OCI-M2 (cell line): Measurements from ENCODE around the gene BCL2L1.
"Not testable (repeated sequence)": the region's sequence is repeated elsewhere in the genome, so short reads cannot be mapped to it uniquely, and the experiment has no call there.

Experiments used
- DNase-seq: peaks from one replicate; lab custom pipeline; 2025; ENCODE audit not compliant: unreplicated experiment; lab: John Stamatoyannopoulos, UW

The BCL2L1 gene

DNA sequence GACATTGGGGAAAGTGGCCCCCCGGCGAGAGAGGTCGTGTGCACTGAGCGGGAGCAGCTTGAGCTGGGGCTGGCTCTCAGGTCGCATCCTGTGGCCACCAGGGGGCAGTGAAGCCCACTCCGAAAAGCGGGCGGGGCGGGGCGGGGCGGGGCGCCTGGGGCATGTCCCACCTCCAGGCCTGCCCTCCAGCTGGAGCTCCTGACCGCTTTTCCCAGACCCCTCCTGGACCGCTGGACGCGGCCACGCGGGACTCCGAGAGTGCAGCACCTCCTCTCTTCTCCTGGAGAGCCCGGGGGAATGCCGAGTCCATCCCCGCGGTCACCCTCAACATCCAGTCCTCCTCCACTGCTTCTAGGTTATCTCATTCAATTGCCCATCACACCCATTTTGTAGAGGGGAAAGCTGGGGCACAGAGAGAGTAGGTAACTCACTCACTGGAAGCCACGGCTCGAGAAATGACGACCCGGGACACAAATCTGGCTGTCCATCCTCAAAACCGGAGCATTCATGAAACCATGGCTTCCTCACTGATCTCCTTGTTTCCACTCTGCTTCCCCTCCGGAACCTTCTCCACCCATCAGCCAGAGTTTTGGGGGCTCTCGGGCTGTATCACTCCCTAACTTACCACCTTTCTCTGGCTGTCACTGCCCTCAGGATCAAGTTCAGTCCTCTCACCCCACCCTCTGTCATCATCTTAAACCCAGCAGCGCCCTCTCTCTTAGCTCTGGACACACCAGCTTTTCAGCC is 60.9 kb downstream of the BCL2L1 start:
- no peak for DNase-seq

DNA sequence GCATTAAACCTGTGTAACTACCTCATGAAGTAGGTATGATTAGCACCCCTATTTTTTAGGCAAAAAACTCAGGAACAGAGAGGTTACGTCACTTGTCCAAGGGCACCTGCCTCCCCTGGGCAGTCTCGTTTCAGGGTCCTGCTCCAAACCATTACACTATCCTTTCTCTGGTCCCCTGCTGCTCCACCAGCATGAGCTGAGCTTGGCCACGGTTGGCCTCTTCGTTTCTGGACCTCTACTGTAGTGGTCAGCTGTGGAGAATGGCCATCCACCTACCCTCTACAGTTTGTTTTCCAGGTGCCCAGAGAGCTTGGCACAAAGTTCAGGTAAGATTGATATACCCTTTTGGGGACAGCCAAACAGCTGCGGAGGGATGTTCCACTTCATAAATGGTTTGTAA is 68.1 kb downstream of the BCL2L1 start:
- no peak for DNase-seq

DNA sequence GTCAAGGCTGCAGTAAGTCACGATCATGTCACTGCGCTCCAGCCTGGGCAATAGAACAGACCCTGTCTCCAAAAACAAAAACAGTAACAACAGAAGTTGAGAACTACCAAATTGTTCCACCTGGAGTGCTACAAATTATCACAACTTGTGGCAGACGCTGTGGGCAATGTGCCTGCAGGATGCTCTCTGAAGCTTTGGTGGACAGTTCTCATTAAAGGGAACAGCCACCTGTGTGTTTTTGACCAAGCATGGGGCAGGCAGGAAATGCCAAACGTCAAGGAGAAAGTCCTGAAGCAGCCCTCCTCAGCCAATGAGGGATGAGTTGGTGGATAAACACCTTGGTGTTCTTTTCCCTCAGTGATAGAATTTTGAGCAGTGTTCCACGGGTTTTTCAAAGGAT is 69.1 kb downstream of the BCL2L1 start:
- DNase-seq = no peak

DNA sequence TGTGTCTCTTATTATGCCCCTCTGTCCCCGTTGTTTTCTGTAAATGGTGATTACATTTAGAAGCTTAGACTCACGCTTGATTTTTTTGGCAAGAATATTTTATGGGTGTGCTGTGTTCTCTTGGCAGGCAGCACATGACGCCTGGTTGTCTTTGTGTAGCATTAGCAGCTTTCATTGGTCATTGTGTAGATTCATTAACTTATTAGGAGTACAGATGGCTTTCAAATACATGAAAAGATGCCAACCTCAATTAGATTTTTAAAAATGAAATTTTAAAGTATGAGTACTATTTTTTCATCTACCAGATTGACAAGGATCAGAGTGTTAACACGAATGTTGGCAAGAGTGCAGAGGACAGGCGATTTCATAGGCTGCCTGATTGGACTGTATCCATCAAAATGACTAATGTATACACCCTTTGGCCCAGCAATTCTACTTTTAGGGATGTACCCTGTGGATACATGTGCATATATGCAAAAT is 69.7 kb downstream of the BCL2L1 start:
- DNase-seq = no peak

DNA sequence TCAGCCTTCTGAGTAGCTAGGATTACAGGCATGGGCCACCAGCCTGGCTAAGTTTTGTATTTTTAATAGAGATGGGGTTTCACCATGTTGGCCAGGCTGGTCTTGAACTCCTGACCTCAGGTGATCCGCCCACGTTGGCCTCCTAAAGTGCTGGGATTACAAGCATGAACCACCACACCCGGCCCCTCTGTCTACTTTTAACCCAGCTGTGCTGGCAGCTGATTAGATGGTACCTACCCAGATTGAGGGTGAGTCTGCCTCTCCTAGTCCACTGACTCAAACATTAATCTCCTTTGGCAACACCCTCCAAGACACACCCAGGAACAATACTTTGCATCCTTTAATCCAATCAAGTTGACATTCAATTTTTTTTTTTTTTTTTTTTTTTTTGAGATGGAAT is 74.6 kb downstream of the BCL2L1 start:
- DNase-seq = not testable (repeated sequence)

DNA sequence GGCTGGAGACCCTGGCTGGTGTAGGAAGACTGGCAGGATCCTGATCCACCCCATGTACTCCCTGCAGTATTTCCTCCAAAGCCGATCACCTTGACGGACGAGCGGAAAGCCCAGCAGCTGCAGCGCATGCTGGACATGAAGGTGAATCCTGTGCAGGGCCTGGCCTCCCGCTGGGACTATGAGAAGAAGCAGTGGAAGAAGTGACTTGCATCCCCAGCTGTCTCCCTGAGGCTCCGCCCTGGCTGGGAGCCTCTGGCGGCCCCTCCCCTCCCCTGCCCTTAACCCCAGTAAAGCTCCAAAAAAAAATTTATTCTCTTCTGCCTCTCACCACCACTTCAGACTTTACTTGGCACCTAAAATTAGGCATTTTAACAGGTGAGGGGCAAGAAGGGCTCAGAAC is 78.0 kb downstream of the BCL2L1 start:
- no peak for DNase-seq

DNA sequence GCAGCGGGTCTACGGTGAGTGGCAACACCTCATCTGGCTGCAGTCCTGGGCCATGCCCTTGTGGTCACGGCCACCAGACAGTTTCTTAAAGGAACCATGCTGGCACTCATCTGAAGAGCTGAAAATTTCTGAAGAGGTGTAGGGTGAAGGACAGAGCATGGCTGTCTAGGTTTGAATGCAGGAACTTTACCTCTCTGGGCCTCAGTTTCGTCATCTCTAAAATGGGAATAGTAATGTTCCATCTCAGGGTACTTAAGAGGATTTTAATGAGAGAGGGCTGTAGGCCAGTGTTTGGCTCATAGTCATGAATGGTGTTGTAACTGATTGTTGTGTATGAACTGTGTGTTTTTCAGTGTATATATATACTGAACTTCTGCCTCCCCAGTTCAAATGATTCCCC is 79.1 kb downstream of the BCL2L1 start:
- no peak for DNase-seq

DNA sequence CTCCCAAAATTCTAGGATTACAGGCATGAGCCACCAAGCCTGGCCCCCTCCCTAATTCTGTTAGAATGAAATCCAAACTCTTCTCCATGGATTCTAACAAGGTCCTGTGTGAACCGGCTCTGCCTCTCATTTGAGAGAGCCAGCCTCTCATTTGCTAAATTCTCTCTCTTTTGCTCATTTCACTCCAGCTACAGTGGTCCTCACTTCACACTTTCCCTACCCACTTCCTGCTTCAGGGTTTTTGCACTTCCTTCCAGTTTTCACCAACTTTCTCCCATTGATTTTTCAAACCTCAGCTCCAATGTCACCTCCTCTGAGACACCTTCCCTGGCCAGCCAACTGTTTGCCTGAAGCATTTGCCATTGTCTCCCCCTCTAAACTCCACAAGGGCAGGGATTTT is 79.8 kb downstream of the BCL2L1 start:
- no peak for DNase-seq

DNA sequence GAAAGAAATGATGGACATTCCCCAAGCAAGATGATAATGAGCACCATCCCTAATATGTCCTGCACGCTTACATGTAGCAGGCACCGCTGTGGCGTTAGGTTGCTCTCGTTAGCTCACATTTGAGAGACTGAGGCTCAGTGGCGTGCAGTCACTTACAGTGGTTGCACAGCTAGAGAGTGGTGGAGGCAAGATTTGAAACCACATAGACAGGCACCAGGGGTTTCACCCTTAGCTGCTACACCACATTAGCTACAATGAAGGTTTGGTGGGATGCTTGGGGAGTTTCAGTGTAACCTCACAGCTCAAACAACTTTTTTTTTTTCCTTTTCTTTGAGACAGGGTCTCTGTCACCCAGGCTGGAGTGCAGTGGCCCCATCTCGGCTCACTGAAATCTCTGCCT is 81.3 kb downstream of the BCL2L1 start:
- DNase-seq = no peak

DNA sequence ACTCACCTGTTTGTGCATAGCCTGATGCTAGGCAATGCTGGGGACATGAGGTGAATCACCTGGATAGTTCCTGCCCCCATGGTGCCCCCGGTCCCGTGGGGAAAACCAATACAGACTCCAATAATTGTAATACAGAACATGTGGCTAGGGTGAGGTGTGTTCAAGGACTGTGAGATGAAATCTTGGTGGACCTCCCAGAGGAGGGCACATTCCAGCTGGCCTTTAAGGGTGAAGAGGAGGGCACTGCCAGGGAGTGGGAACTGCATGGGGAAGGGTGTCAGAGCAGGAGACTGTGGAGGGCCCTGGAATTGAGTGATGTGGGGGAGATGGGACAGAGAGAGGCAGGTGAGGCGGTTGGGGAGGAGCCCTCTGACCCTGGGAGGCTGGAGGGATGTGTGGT is 82.4 kb downstream of the BCL2L1 start:
- no peak for DNase-seq

DNA sequence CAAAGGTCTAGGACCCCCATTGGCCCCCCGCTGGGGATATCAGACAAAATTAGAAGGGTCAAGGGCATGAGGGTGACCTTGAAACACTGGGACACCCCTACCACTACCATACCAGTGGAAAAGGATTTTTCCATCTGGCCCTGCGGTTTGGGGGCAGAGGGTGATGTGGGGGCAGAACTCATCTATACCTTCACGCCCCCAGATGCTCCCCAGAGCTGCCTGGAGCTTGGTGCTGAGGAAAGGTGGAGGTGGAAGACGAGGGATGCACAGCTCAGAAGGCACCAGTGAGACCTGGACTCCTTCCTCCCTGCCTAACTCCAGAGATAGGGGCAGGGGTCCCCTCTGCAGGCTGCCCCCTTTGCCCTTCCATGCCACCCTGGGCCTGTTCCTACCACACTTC is 83.9 kb downstream of the BCL2L1 start:
- no peak for DNase-seq

DNA sequence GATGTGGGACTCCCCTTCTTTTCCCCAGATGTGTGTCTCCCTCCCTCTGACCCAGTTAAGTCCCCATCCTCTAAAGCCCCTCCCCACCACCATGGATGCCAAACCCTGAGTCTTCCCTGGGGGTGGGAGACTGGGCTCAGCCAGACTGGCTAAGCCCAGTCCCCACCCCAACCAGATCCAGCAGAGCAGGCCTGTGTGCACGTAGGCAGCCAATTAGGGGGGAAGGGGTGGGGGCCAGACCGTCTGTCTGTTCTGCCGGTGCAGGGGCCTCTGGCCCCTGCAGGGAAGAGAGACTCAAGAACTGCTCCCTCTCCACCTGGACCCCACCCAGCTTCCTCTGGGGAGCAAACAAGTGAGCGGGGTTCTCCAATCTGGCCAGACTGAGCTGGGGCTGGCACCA is 84.4 kb downstream of the BCL2L1 start:
- no peak for DNase-seq

DNA sequence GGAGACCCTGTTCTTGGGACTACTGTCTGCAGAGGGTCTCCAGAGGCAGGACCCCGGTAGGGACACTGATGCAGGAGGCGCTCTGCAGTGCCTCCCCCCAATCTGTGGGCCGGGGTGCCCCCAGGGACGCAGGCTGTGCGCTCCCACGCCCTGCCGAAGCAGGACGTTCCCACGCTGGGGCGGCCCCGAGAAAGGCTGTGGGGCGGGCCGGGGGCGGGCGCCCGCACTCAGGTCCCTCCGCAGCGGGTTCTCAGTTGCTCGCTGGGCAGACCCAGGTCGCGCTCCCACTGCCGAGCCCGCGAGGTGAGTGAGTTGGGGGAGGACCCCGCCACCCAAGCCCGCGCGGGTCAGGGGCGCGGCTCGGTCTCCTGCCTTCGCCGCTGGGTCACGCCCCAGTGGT is 85.0 kb downstream of the BCL2L1 start, which contains the start of gene COX4I2:
Gene COX4I2 (plus strand): TSS at position 253 of the 400 bp plus-strand sequence. CDS start 1,106 bp downstream, outside the sequence.
- DNase-seq = no peak

DNA sequence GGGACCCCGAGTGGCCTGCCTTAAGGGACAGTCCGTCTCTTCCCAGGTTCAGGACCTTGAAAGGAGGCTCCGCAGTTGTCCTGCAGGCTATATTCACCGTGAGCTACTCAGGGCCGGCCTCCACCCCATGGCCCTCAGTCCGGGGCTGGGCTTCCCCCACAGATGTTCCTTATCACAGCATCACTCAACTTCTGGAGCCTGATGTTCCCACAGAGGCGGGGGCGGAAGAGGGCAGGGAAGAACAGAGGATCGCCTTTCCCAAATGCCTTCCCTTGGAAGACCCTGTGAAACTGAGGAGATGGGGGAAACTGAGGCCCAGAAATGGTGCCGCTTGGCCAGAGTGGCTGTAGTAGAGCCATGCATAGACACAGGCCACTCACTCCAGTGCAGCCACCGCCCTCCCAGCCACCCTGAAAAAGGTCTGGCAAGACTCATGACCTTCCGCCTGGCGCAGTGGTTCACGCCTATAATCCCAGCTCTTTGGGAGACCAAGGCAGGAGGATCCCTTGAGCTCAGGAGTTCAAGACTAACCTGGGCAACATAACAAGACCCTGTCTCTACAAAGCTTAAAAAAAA is 89.2 kb downstream of the BCL2L1 start:
- DNase-seq = no peak

DNA sequence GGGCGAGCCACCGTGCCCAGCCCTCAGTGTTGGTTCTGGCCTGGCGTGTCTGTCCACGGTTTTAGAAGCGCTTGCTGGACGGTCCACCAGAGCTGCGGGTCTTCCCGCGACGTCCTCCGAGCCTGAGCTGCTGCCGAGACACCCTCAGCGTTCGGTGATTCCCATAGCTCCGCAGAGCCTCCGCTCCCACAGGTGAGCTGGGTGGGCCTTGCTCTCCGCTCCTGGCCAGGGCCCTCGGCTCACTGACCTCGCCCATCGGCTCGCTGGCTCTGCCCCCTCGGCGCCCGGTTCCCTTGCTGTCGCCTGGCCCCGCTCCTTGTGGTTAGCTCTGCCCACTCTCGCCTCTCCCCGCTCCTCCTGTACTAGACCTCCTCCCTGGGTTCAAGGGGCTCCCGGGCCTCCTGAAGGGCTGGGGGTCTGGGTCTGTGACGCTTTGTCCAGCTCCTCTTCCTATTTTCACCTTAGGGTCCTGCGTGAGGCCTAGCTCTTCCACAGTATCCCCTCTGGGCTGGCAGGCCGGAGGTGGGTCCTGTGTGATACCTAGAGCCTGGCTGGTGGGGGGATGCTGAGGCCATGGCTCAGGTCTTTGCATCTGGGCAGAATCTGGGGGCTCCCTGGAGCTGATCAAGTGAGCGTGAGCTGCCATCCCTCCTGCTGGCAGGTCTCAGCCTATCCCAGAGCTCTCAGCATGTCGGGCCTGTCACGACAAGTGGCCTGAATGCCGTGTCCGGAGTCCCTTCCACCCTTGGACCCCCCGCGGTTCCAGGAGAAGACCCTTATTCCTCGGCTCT is 89.9 kb downstream of the BCL2L1 start:
- DNase-seq = no peak

DNA sequence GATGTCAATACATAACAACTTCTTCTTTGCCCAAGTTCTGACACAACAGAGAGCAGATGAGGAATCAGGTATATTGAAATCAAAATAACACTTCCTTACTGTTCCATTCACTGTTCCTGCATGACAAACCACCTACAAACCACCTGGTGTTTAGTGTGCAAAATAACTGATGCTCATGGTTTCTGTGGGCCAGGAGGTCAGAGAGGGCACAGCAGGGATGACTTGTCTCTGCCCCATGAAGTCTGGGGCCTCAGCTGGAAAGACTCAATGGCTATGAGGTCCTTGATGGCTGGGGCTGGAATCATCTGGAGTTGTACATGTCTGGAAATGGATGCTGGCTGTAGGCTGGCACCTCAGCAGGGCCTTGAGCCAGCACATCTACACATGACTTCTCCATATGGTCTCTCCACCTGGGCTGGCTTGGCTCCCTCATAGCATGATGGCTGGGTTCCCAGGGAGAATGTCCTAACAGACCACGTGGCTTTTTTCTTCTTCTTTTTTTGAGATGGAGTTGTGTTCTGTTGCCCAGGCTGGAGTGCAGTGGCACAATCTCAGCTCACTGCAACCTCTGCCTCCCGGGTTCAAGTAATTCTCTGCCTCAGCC is 92.4 kb downstream of the BCL2L1 start:
- no peak for DNase-seq

DNA sequence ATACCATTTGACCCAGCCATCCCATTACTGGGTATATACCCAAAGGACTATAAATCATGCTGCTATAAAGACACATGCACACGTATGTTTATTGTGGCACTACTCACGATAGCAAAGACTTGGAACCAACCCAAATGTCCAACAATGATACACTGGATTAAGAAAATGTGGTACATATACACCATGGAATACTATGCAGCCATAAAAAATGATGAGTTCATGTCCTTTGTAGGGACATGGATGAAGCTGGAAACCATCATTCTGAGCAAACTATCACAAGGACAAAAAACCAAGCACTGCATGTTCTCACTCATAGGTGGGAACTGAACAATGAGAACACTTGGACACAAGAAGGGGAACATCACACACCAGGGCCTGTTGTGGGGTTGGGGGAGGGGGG is 94.6 kb downstream of the BCL2L1 start:
- DNase-seq = not testable (repeated sequence)

DNA sequence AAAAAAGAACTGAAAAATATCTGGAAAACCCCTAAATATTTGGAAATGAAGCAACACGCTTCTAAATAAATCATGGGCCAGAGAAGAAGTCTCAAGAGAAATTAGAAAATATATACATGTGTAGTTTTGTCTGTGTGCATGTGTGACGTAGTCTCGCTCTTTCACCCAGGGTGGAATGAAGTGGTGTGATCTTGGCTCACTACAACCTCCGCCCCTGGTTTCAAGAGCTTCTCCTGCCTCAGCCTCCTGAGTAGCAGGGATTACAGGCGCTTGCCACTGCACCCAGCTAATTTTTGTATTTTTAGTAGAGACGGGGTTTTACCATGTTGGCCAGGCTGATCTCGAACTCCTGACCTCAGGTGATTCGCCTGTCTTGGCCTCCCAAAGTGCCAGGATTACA is 96.1 kb downstream of the BCL2L1 start:
- not testable (repeated sequence) for DNase-seq

DNA sequence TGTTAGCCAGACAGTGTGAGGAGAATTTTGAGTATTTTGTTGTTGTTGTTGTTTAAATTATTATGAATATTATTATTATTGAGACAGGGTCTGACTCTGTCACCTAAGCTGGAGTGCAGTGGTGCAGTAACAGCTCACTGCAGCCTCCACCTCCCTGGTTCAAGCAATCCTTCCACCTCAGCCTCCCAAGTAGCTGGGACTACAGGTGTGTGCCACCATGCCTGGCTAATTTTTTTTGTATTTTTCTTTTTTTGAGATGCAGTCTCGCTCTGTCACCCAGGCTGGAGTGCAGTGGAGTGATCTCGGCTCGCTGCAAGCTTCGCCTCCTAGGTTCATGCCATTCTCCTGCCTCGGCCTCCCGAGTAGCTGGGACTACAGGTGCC is 99.6 kb downstream of the BCL2L1 start:
- not testable (repeated sequence) for DNase-seq

DNA sequence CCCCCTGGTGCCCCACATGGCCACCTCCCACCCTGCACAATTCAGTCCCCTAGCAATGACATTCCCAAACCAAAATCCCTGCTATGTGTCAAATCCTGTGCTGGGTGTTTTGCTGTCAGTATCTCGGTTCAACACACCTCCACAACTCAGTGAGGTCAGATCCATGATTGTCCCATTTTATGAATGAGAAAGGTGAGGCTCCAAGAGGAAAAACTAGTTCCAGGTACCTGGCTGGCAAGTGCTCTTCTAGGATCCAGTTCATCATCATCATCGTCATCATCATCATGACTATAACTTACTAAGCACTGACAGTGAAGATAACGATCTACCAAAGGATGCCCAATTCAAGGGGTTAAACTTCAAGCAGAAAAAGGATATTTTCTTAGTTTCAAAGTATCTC is 102.4 kb downstream of the BCL2L1 start:
- DNase-seq = no peak

DNA sequence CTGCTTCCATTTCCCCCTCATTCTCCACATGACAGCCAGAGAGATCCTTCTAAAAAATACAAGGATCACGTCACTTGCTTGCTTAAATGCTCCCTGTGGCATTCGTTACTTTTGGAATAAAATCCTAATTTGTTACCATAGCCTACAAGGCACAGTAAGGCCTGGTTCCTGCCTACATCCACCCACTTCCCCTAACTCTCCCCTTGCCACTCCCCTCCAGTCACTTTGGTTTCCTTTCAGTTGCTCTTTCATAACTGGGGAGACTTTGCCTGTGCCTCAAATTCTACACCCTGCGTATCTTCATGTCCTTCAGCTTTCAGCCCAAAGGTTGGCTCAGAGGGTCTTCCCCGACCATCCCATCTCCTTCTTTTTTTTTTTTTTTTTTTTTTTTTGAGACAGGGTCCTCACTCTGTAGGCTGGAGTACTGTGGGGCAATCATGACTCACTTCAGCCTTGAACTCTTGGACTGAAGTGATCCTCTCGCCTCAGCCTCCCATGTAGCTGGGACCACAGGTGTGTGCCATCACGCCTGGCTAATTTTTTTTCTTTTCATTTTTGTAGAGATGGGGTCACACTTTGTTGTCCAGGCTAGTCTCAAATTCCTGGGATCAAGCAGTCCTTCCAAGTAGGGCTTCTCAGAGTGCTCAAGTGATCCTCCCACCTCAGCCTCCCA is 105.1 kb downstream of the BCL2L1 start:
- no peak for DNase-seq
